Liver (tissue), 9 donors: ENCODE results near the gene FAHD2A. TPM values are rescaled to one million over a fixed set of nuclear protein-coding genes. Genes with fewer than 3 reads are reported as not detected.

Source experiments
- DNase-seq: peaks from one replicate; pipeline ENCODE4 v3.0.0-alpha.2; 2017; ENCODE audit warnings: low spot score
- H3K27ac ChIP-seq, 2 donors: one replicate each; pipeline ENCODE4 v1.7.0; 2013; ENCODE audit warnings: inconsistent platforms in 2 of 2, low read length in 2 of 2, control low read depth in 1 of 2, low read depth in 1 of 2, mild to moderate bottlenecking in 1 of 2
- H3K27me3 ChIP-seq, 4 donors: one replicate each; pipeline versions ENCODE4 v1.6.1 to v1.7.0; 2013; ENCODE audit warnings: low read length in 3 of 4, inconsistent platforms in 1 of 4, mild to moderate bottlenecking in 1 of 4, moderate library complexity in 1 of 4; ENCODE audit not compliant: control insufficient read depth in 4 of 4, insufficient read depth in 4 of 4
- H3K36me3 ChIP-seq, 4 donors: one replicate each; pipeline versions ENCODE4 v1.6.1 to v1.7.0; 2013; ENCODE audit warnings: low read length in 3 of 4, mild to moderate bottlenecking in 3 of 4, low read depth in 1 of 4, moderate library complexity in 1 of 4; ENCODE audit not compliant: control insufficient read depth in 4 of 4, insufficient read depth in 3 of 4
- H3K4me1 ChIP-seq, 4 donors: one replicate each; pipeline versions ENCODE4 v1.6.1 to v1.7.0; 2013; ENCODE audit warnings: low read length in 3 of 4, mild to moderate bottlenecking in 3 of 4, moderate library complexity in 1 of 4; ENCODE audit not compliant: control insufficient read depth in 4 of 4, insufficient read depth in 4 of 4
- H3K4me3 ChIP-seq, 3 donors: one replicate each; pipeline versions ENCODE4 v1.6.1 to v1.7.0; 2013; ENCODE audit warnings: low read length in 3 of 3, control low read depth in 1 of 3, low read depth in 1 of 3, mild to moderate bottlenecking in 1 of 3
- H3K9ac ChIP-seq, 2 donors: one replicate each; pipeline ENCODE4 v1.7.0; 2013; ENCODE audit warnings: low read length in 2 of 2, mild to moderate bottlenecking in 2 of 2, moderate library complexity in 2 of 2, control low read depth in 1 of 2, low read depth in 1 of 2
- H3K9me3 ChIP-seq, 4 donors: one replicate each; pipeline versions ENCODE4 v1.6.1 to v1.7.0; 2013; ENCODE audit warnings: low read length in 3 of 4; ENCODE audit not compliant: control insufficient read depth in 4 of 4
- CTCF ChIP-seq: fragments of 150-350 bp; IDR thresholded peaks from 2 replicates; pipeline ENCODE4 v1.5.1; 2017; ENCODE audit warnings: improper control_type of control experiment, low read depth, low read length; ENCODE audit not compliant: missing input control
- EGR1 ChIP-seq, 2 donors: IDR thresholded peaks; 2 replicates each; pipeline ENCODE4 v1.6.1; 2016 to 2018; ENCODE audit warnings: antibody characterized with exemption in 2 of 2, low read depth in 2 of 2
- FOXA1 ChIP-seq: IDR thresholded peaks from 2 replicates; pipeline ENCODE4 v1.6.1; 2016; ENCODE audit warnings: antibody characterized with exemption
- FOXA2 ChIP-seq: IDR thresholded peaks from 2 replicates; pipeline ENCODE4 v1.6.1; 2016; ENCODE audit warnings: antibody characterized with exemption
- GABPA ChIP-seq, 2 donors: IDR thresholded peaks in 1 of 2; conservative IDR thresholded peaks in 1 of 2; 2 replicates each; pipeline ENCODE4 v1.6.1; 2016; ENCODE audit warnings: antibody characterized with exemption in 2 of 2, mild to moderate bottlenecking in 1 of 2, moderate library complexity in 1 of 2
- HNF4A ChIP-seq, 2 donors: conservative IDR thresholded peaks; 2 replicates each; pipeline ENCODE4 v1.6.1; 2016; ENCODE audit warnings: antibody characterized with exemption in 2 of 2, mild to moderate bottlenecking in 2 of 2
- HNF4G ChIP-seq: IDR thresholded peaks from 2 replicates; pipeline ENCODE4 v1.6.1; 2016; ENCODE audit warnings: antibody characterized with exemption
- JUND ChIP-seq, 2 donors: IDR thresholded peaks; 2 replicates each; pipeline ENCODE4 v1.6.1; 2016; ENCODE audit warnings: antibody characterized with exemption in 2 of 2
- MAX ChIP-seq: IDR thresholded peaks from 2 replicates; pipeline ENCODE4 v1.6.1; 2016; ENCODE audit warnings: antibody characterized with exemption
- NR2F2 ChIP-seq: IDR thresholded peaks from 2 replicates; pipeline ENCODE4 v1.6.1; 2016; ENCODE audit warnings: antibody characterized with exemption
- RAD21 ChIP-seq, 2 donors: IDR thresholded peaks; 2 replicates each; pipeline ENCODE4 v1.6.1; 2016; ENCODE audit warnings: antibody characterized with exemption in 2 of 2, mild to moderate bottlenecking in 2 of 2
- REST ChIP-seq: IDR thresholded peaks from 2 replicates; pipeline ENCODE4 v1.6.1; 2016; ENCODE audit warnings: antibody characterized with exemption, mild to moderate bottlenecking
- RXRA ChIP-seq, 2 donors: IDR thresholded peaks; 2 replicates each; pipeline ENCODE4 v1.6.1; 2017 to 2018; ENCODE audit warnings: antibody characterized with exemption in 2 of 2, mild to moderate bottlenecking in 1 of 2
- SP1 ChIP-seq: IDR thresholded peaks from 2 replicates; pipeline ENCODE4 v1.6.1; 2018; ENCODE audit warnings: antibody characterized with exemption, mild to moderate bottlenecking
- TAF1 ChIP-seq: conservative IDR thresholded peaks from 2 replicates; pipeline ENCODE4 v1.6.1; 2016; ENCODE audit warnings: antibody characterized with exemption, mild to moderate bottlenecking
- YY1 ChIP-seq: IDR thresholded peaks from 2 replicates; pipeline ENCODE4 v1.6.1; 2016; ENCODE audit warnings: antibody characterized with exemption, mild to moderate bottlenecking
- ZBTB33 ChIP-seq: IDR thresholded peaks from 2 replicates; pipeline ENCODE4 v1.6.1; 2016; ENCODE audit warnings: antibody characterized with exemption
- WGBS: extraction: QIAGEN DNeasy Blood & Tissue Kit; methylation state at CpG from one replicate; pipeline ENCODE4 v1.1.7; 2013; 5-methylcytosine and 5-hydroxymethylcytosine counted together
- polyA plus RNA-seq, 2 donors: library from polyadenylated mRNA; stranded (reverse) in 1 of 2; unstranded in 1 of 2; fragments of 200-250 nt in 1 of 2; fragments of >200 nt in 1 of 2; fragmentation: Nextera tagmentation in 1 of 2; extraction: Ambion mirVana in 1 of 2; gene quantifications; one replicate each; pipeline versions ENCODE4 v1.2.1 to v1.2.3, GENCODE V29; 2013 to 2015
- total RNA-seq, 2 donors: library from RNA; depleted of rRNA; stranded (reverse); fragments of >200 nt; gene quantifications; one replicate each; pipeline ENCODE4 v1.2.3, GENCODE V29; 2014
- donor health status: healthy.
- donor health status: healthy.
- donor health status: healthy.
- donor health status: healthy.
- donor health status: healthy.

FAHD2A gene
- total and polyA plus RNA-seq, 4 donors: 20.1 to 105 (median 69.3) TPM

GRCh38 chr2:95392320-95392719, 10.2 kb upstream of the FAHD2A start:
- Histone ChIP-seq H3K4me3 (no peak overlapping the region), H3K9me3 (no peaks in the 10 kb centered on the region), H3K9ac (peak overlapping the region in 1 of 2 donors; percentile 46), H3K27me3 (no peaks in the 10 kb centered on the region), H3K36me3 (no peaks in the 10 kb centered on the region), H3K4me1 (peaks cover 21 to 53% (median 47%) of the 10 kb centered on the region in 4 donors), H3K27ac (peak overlapping the region; percentile 63 to 88)
- WGBS: 63% methylated on average over 6 of the region's 6 CpGs
- DNase-seq: no peak
- TF ChIP-seq SP1 (no peak), RAD21 (IDR thresholded peaks at IDR 0.05) (no peak), FOXA2 (no peak), EGR1 (IDR thresholded peaks at IDR 0.05; ENCODE audit: low read depth in 2 of 2) (no peak), FOXA1 (no peak), CTCF (no peak), HNF4G (no peak), REST (no peak), NR2F2 (no peak), MAX (no peak), RXRA (IDR thresholded peaks at IDR 0.05) (no peak), HNF4A (conservative IDR thresholded peaks at IDR 0.05) (no peak), ZBTB33 (no peak), YY1 (no peak), JUND (IDR thresholded peaks at IDR 0.05) (no peak), GABPA (IDR thresholded peaks at IDR 0.05 in 1 of 2, conservative IDR thresholded peaks at IDR 0.05 in 1 of 2) (no peak), TAF1 (no peak)
